Heart left ventricle (tissue), 13 donors: ENCODE results near the gene SCOC.

Source experiments
- CTCF ChIP-seq, 12 donors: fragments of 200-600 bp; sonication (generic) in 4 of 12; IDR thresholded peaks; one replicate each; pipeline versions ENCODE4 v1.5.0 to v1.8.0; 2018 to 2022; ENCODE audit warnings: antibody characterized with exemption in 12 of 12, mild to moderate bottlenecking in 5 of 12
- POLR2A ChIP-seq, 2 donors: fragments of 450-650 bp; IDR thresholded peaks; one replicate each; pipeline ENCODE4 v1.6.1; 2017; ENCODE audit warnings: antibody characterized with exemption in 2 of 2, mild to moderate bottlenecking in 2 of 2, moderate library complexity in 2 of 2
- donor health status: ischemic (EF 13 %, LVEDD 7.1; RV severe dilation, severe dysfunction).
- donor health status: DM: no; HTN: yes; CAD: no.
- donor health status: DM: no; HTN: no; CAD: no.
- donor health status: ischemic (EF 25% LVEDD 6.9; RV normal size, moderate dysfunction).
- donor health status: ischemic (EF 25% LVEDD 5.7; RV mildly dilated, moderate dysfunction).
- donor health status: ischemic (EF 35%, LVEDD 5.7; RV mildly dilated, moderate dysfunction).
- donor health status: nonischemic (EF 11% LVEDD 7.7; RV severe dilation, severe dysfunction).
- donor health status: DM: yes; HTN: yes; CAD: no.
- donor health status: PGD.
- donor health status: ischemic (EF 29% LVEDD 5.4; RV normal size, mild dysfunction).
- donor health status: nonischemic (EF 23%, LVEDD 6.1; RV moderate dilation, normal function).

DNA sequence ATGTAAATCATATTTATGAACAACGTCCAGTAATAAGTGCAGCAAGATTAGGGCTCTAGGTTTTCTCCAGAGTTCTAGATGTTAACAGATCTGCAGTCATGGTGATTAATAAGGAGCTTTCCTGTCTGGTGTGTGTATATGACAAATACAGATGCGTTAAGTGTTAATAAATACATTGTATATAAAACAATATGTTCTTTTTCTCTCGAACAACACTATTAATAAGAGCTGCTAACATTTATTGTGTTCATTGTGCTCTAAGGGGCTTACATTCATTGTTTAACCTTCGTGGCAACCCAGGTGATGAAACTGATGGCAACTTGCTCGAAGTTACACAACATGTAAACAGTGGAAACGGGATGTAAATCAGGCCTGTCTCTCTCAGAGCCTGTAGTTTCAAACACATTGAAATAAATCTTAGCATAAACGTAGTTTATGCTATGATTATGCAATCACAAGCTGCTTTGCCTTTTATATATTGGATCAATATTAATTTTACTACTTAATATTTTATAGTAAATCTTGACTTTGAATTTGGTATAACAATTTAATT lies 54.5 kb downstream of the SCOC start:
- no peak for TF ChIP-seq CTCF (IDR thresholded peaks at IDR 0.05)
- TF ChIP-seq POLR2A (IDR thresholded peaks at IDR 0.05): no peak
